Measurements from ENCODE around the gene DROSHA. TPM values are rescaled to one million over a fixed set of nuclear protein-coding genes. Genes with fewer than 3 reads are reported as not detected.

The DROSHA gene
- total and polyA plus RNA-seq, 3 experiments from 2014 or later, result 22.2 to 75.0 (median 64.1) TPM

GRCh38 chr5:31378136-31378535 is 153.8 kb downstream of the DROSHA start:
- no peaks in the 10 kb centered on the region for H3K36me3 Mint-ChIP-seq
- CTCF ChIA-PET, result no interaction called here

GRCh38 chr5:31377274-31377946 is 154.5 kb downstream of the DROSHA start:
- Histone ChIP-seq H3K27ac (ENCODE audit: low read depth, low read length) (no peak overlapping the region), H3K9me3 (ENCODE audit: low read length) (no peaks in the 10 kb centered on the region), H3K4me3 (ENCODE audit: low read length) (no peak overlapping the region), H3K27me3 (ENCODE audit: insufficient read depth, low read length, poor library complexity, severe bottlenecking) (no peaks in the 10 kb centered on the region), H3K4me1 (ENCODE audit: insufficient read depth, low read length) (no peaks in the 10 kb centered on the region), H3K36me3 (ENCODE audit: insufficient read depth, low read length) (no peaks in the 10 kb centered on the region)
- DNase-seq, result no peak
- peaks cover 8 to 20% of the 10 kb centered on the region in 2 donors for H3K27me3 Mint-ChIP-seq
- H3K4me1 Mint-ChIP-seq, result no peaks in the 10 kb centered on the region
- H3K36me3 Mint-ChIP-seq, result no peaks in the 10 kb centered on the region
- H3K4me3 Mint-ChIP-seq, result no peak overlapping the region
- CTCF ChIA-PET, result no interaction called here
- no peak overlapping the region for H3K27ac Mint-ChIP-seq
- no peaks in the 10 kb centered on the region for H3K9me3 Mint-ChIP-seq
- POLR2A ChIA-PET, result no interaction called here

More at GRCh38 chr5:31378136-31378535, 153.8 kb downstream of the DROSHA start:
- H3K4me3 ChIP-seq (ENCODE audit: low read length), result no peak overlapping the region
- H3K27me3 ChIP-seq (ENCODE audit: insufficient read depth, low read length, poor library complexity, severe bottlenecking), result no peaks in the 10 kb centered on the region
- H3K27ac ChIP-seq (ENCODE audit: low read depth, low read length), result no peak overlapping the region
- DNase-seq, result no peak
- H3K9me3 ChIP-seq (ENCODE audit: low read length), result no peaks in the 10 kb centered on the region
- POLR2A ChIA-PET, result no interaction called here
- H3K36me3 ChIP-seq (ENCODE audit: insufficient read depth, low read length), result no peaks in the 10 kb centered on the region
- Mint-ChIP-seq H3K9me3 (no peaks in the 10 kb centered on the region), H3K27ac (no peak overlapping the region), H3K4me3 (no peak overlapping the region), H3K4me1 (no peaks in the 10 kb centered on the region), H3K27me3 (peaks cover 7 to 24% of the 10 kb centered on the region in 2 donors)
- H3K4me1 ChIP-seq (ENCODE audit: insufficient read depth, low read length), result no peaks in the 10 kb centered on the region

GRCh38 chr5:31375999-31376720 is 155.7 kb downstream of the DROSHA start:
- Mint-ChIP-seq H3K27me3 (peaks cover 4 to 13% of the 10 kb centered on the region in 2 donors), H3K27ac (no peak overlapping the region), H3K36me3 (no peaks in the 10 kb centered on the region), H3K4me3 (no peak overlapping the region), H3K9me3 (no peaks in the 10 kb centered on the region), H3K4me1 (no peaks in the 10 kb centered on the region)
- DNase-seq, result no peak
- POLR2A ChIA-PET, result no interaction called here
- Histone ChIP-seq H3K4me3 (ENCODE audit: low read length) (no peak overlapping the region), H3K36me3 (ENCODE audit: insufficient read depth, low read length) (no peaks in the 10 kb centered on the region), H3K27me3 (ENCODE audit: insufficient read depth, low read length, poor library complexity, severe bottlenecking) (no peaks in the 10 kb centered on the region), H3K27ac (ENCODE audit: low read depth, low read length) (no peak overlapping the region), H3K4me1 (ENCODE audit: insufficient read depth, low read length) (no peaks in the 10 kb centered on the region), H3K9me3 (ENCODE audit: low read length) (no peaks in the 10 kb centered on the region)
- CTCF ChIA-PET, result no interaction called here

- Mint-ChIP-seq H3K4me1 (no peaks in the 10 kb centered on the region), H3K9me3 (peaks cover 0 to 2% (median 0%) of the 10 kb centered on the region in 5 donors), H3K4me3 (no peak overlapping the region), H3K27ac (peak overlapping the region in 2 of 8 donors; percentile 67 to 70), H3K36me3 (no peaks in the 10 kb centered on the region), H3K27me3 (peaks cover 1 to 19% of the 10 kb centered on the region in 2 donors)
- DNase-seq, result no peak
- Histone ChIP-seq H3K4me3 (ENCODE audit: low read length) (no peak overlapping the region), H3K4me1 (ENCODE audit: insufficient read depth, low read length) (no peaks in the 10 kb centered on the region), H3K27ac (ENCODE audit: low read depth, low read length) (no peak overlapping the region), H3K9me3 (ENCODE audit: low read length) (no peaks in the 10 kb centered on the region), H3K36me3 (ENCODE audit: insufficient read depth, low read length) (no peaks in the 10 kb centered on the region), H3K27me3 (ENCODE audit: insufficient read depth, low read length, poor library complexity, severe bottlenecking) (no peaks in the 10 kb centered on the region)
- ChIA-PET CTCF (no interaction called here), POLR2A (no interaction called here)
Measured at GRCh38 chr5:31372124-31372523, 159.8 kb downstream of the DROSHA start.

- Histone ChIP-seq H3K9me3 (ENCODE audit: low read length) (no peaks in the 10 kb centered on the region), H3K27me3 (ENCODE audit: insufficient read depth, low read length, poor library complexity, severe bottlenecking) (no peaks in the 10 kb centered on the region), H3K4me1 (ENCODE audit: insufficient read depth, low read length) (no peaks in the 10 kb centered on the region), H3K4me3 (ENCODE audit: low read length) (no peak overlapping the region), H3K27ac (ENCODE audit: low read depth, low read length) (no peak overlapping the region), H3K36me3 (ENCODE audit: insufficient read depth, low read length) (no peaks in the 10 kb centered on the region)
- Mint-ChIP-seq H3K4me3 (no peak overlapping the region), H3K27me3 (peaks cover 4 to 41% of the 10 kb centered on the region in 2 donors), H3K9me3 (peaks cover 0 to 9% (median 0%) of the 10 kb centered on the region in 5 donors), H3K36me3 (no peaks in the 10 kb centered on the region), H3K27ac (no peak overlapping the region), H3K4me1 (no peaks in the 10 kb centered on the region)
- no peak for DNase-seq
- CTCF ChIA-PET, result no interaction called here
- POLR2A ChIA-PET, result no interaction called here
Measured at GRCh38 chr5:31366941-31367340, 165.0 kb downstream of the DROSHA start.

GRCh38 chr5:31365776-31366175 is 166.1 kb downstream of the DROSHA start:
- Histone ChIP-seq H3K4me1 (ENCODE audit: insufficient read depth, low read length) (no peaks in the 10 kb centered on the region), H3K4me3 (ENCODE audit: low read length) (no peak overlapping the region), H3K36me3 (ENCODE audit: insufficient read depth, low read length) (no peaks in the 10 kb centered on the region), H3K27me3 (ENCODE audit: insufficient read depth, low read length, poor library complexity, severe bottlenecking) (no peaks in the 10 kb centered on the region), H3K27ac (ENCODE audit: low read depth, low read length) (no peak overlapping the region), H3K9me3 (ENCODE audit: low read length) (no peaks in the 10 kb centered on the region)
- POLR2A ChIA-PET, result no interaction called here
- CTCF ChIA-PET, result no interaction called here
- Mint-ChIP-seq H3K27me3 (peaks cover 4 to 44% of the 10 kb centered on the region in 2 donors), H3K4me1 (no peaks in the 10 kb centered on the region), H3K4me3 (no peak overlapping the region), H3K27ac (no peak overlapping the region), H3K36me3 (no peaks in the 10 kb centered on the region), H3K9me3 (peaks cover 0 to 9% (median 0%) of the 10 kb centered on the region in 5 donors)
- DNase-seq, result no peak

- H3K4me3 Mint-ChIP-seq, result no peak overlapping the region
- CTCF ChIA-PET, result no interaction called here
- H3K27me3 ChIP-seq (ENCODE audit: insufficient read depth, low read length, poor library complexity, severe bottlenecking), result no peaks in the 10 kb centered on the region
- H3K4me1 Mint-ChIP-seq, result no peaks in the 10 kb centered on the region
- H3K36me3 Mint-ChIP-seq, result no peaks in the 10 kb centered on the region
- H3K27me3 Mint-ChIP-seq, result peaks cover 4 to 44% of the 10 kb centered on the region in 2 donors
- no peak for DNase-seq
- H3K27ac ChIP-seq (ENCODE audit: low read depth, low read length), result no peak overlapping the region
- no peak overlapping the region for H3K4me3 ChIP-seq (ENCODE audit: low read length)
- no peaks in the 10 kb centered on the region for H3K9me3 ChIP-seq (ENCODE audit: low read length)
- H3K9me3 Mint-ChIP-seq, result peaks cover 0 to 9% (median 0%) of the 10 kb centered on the region in 5 donors
- H3K4me1 ChIP-seq (ENCODE audit: insufficient read depth, low read length), result no peaks in the 10 kb centered on the region
- no peaks in the 10 kb centered on the region for H3K36me3 ChIP-seq (ENCODE audit: insufficient read depth, low read length)
- no peak overlapping the region for H3K27ac Mint-ChIP-seq
- POLR2A ChIA-PET, result no interaction called here
Measured at GRCh38 chr5:31364881-31365636, 166.8 kb downstream of the DROSHA start.

- Histone ChIP-seq H3K9me3 (ENCODE audit: low read length) (no peaks in the 10 kb centered on the region), H3K27ac (ENCODE audit: low read depth, low read length) (no peak overlapping the region), H3K36me3 (ENCODE audit: insufficient read depth, low read length) (no peaks in the 10 kb centered on the region), H3K4me3 (ENCODE audit: low read length) (no peak overlapping the region), H3K27me3 (ENCODE audit: insufficient read depth, low read length, poor library complexity, severe bottlenecking) (no peaks in the 10 kb centered on the region), H3K4me1 (ENCODE audit: insufficient read depth, low read length) (no peaks in the 10 kb centered on the region)
- Mint-ChIP-seq H3K27me3 (peaks cover 4 to 33% of the 10 kb centered on the region in 2 donors), H3K4me1 (no peaks in the 10 kb centered on the region), H3K36me3 (no peaks in the 10 kb centered on the region), H3K9me3 (peaks cover 0 to 7% (median 0%) of the 10 kb centered on the region in 5 donors), H3K27ac (no peak overlapping the region), H3K4me3 (no peak overlapping the region)
- no peak for DNase-seq
- ChIA-PET CTCF (no interaction called here), POLR2A (no interaction called here)
Measured at GRCh38 chr5:31362931-31363568, 168.8 kb downstream of the DROSHA start.

Measured in CD8-positive, alpha-beta memory T cell (primary cell).